GM12891 (cell line): Measurements from ENCODE around the gene PSMA1.

Experiments
- PAX5 ChIP-seq: IDR thresholded peaks from 2 replicates; pipeline ENCODE4 v1.6.1; 2011; ENCODE audit warnings: low read length, moderate library complexity, mild to moderate bottlenecking; ENCODE audit not compliant: insufficient read depth, severe bottlenecking
- POLR2A ChIP-seq: IDR thresholded peaks from 2 replicates; pipeline ENCODE4 v1.6.1; 2011; ENCODE audit warnings: low read depth, low read length, control low read depth
- POLR2AphosphoS5 ChIP-seq: IDR thresholded peaks from 2 replicates; pipeline ENCODE4 v1.6.1; 2011; ENCODE audit warnings: low read depth, low read length, control low read depth
- SPI1 ChIP-seq: IDR thresholded peaks from 2 replicates; pipeline ENCODE4 v1.6.1; 2011; ENCODE audit warnings: low read depth, low read length, control low read depth
- TAF1 ChIP-seq: IDR thresholded peaks from 2 replicates; pipeline ENCODE4 v1.6.1; 2011; ENCODE audit warnings: low read depth, low read length, control low read depth

DNA sequence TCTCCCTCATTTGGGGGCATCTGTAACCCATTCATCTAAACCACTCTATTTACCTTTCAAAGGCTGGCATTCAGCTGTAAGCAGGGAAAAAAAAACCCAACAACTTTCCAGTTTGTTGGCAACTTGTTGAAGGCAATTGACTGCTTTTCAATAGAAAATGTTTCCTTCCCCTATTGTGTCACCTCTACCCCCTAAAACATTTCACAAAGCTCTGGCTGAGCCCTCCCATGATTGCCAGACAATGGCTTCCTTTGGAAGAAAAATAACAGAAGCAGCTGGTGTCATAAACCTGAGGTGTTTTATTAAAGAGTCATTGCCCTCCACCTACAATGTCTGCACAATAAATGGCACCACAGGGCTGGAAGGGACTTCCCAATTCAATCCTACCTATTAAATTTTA is 22.1 kb upstream of the PSMA1 start:
- TF ChIP-seq TAF1 (no peak), POLR2A (no peak), SPI1 (no peak), POLR2AphosphoS5 (no peak), PAX5 (no peak)
